HEK293T (cell line): ENCODE measurements around the gene YPEL5.
"Not testable (repeated sequence)": the region's sequence is repeated elsewhere in the genome, so short reads cannot be mapped to it uniquely, and the experiment has no call there.

ENCODE experiments used
- BHLHE40 ChIP-seq: fragments of 450-650 bp; IDR thresholded peaks from 2 replicates; pipeline ENCODE4 v1.6.1; 2016; ENCODE audit warnings: mild to moderate bottlenecking, moderate library complexity, borderline replicate concordance
- ELF4 ChIP-seq: fragments of 450-650 bp; IDR thresholded peaks from 2 replicates; pipeline ENCODE4 v1.6.1; 2017; ENCODE audit warnings: antibody characterized with exemption
- FOXA1 ChIP-seq: fragments of 450-650 bp; IDR thresholded peaks from 2 replicates; pipeline ENCODE4 v1.6.1; 2016; ENCODE audit warnings: mild to moderate bottlenecking
- FOXK2 ChIP-seq: fragments of 450-650 bp; IDR thresholded peaks from 2 replicates; pipeline ENCODE4 v1.6.1; 2016; ENCODE audit warnings: mild to moderate bottlenecking
- FOXM1 ChIP-seq: fragments of 450-650 bp; IDR thresholded peaks from 2 replicates; pipeline ENCODE4 v1.6.1; 2017; ENCODE audit warnings: mild to moderate bottlenecking, borderline replicate concordance
- L3MBTL2 ChIP-seq: fragments of 450-650 bp; conservative IDR thresholded peaks from 2 replicates; pipeline ENCODE4 v1.6.1; 2016; ENCODE audit warnings: mild to moderate bottlenecking
- NFRKB ChIP-seq: fragments of 450-650 bp; IDR thresholded peaks from 2 replicates; pipeline ENCODE4 v1.6.1; 2016; ENCODE audit warnings: mild to moderate bottlenecking, moderate library complexity
- SP1 ChIP-seq: fragments of 450-650 bp; IDR thresholded peaks from 2 replicates; pipeline ENCODE4 v1.6.1; 2017
- TARDBP ChIP-seq: fragments of 450-650 bp; IDR thresholded peaks from 2 replicates; pipeline ENCODE4 v1.6.1; 2016
- TF ChIP-seq, protein P1 (sequence below): fragments of 450-650 bp; IDR thresholded peaks from 2 replicates; pipeline ENCODE4 v1.6.1; 2016

- TF ChIP-seq SP1, NFRKB, BHLHE40, FOXK2, FOXA1, L3MBTL2, TARDBP, FOXM1, ELF4: not testable (repeated sequence)
- TF ChIP-seq, protein P1, sequence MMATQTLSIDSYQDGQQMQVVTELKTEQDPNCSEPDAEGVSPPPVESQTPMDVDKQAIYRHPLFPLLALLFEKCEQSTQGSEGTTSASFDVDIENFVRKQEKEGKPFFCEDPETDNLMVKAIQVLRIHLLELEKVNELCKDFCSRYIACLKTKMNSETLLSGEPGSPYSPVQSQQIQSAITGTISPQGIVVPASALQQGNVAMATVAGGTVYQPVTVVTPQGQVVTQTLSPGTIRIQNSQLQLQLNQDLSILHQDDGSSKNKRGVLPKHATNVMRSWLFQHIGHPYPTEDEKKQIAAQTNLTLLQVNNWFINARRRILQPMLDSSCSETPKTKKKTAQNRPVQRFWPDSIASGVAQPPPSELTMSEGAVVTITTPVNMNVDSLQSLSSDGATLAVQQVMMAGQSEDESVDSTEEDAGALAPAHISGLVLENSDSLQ, result not testable (repeated sequence)
These were observed 1.9 kb upstream of the YPEL5 start for GRCh38 chr2:30144951-30145350.
